HG02852 (cell line): Measurements from ENCODE around the gene CORIN.

Experiments used
- ATAC-seq: cut with Tn5 transposase; IDR thresholded peaks from one replicate; pipeline ENCODE4 v1.9.1; 2021; ENCODE audit warnings: mild to moderate bottlenecking, moderate library complexity; ENCODE audit not compliant: unreplicated experiment

CORIN gene

GRCh38 chr4:47831026-47831679, 6.7 kb downstream of the CORIN start:
- ATAC-seq: no peak

- ATAC-seq: no peak
These were observed 7.4 kb downstream of the CORIN start for GRCh38 chr4:47830265-47831025.

- ATAC-seq: no peak
These were observed 8.4 kb downstream of the CORIN start for GRCh38 chr4:47829438-47829837.

GRCh38 chr4:47827343-47828047, 10.4 kb downstream of the CORIN start:
- no peak for ATAC-seq

- peak; percentile 73 for ATAC-seq
These were observed 13.0 kb downstream of the CORIN start for GRCh38 chr4:47824840-47825239.

- ATAC-seq: no peak
These were observed 18.7 kb downstream of the CORIN start for GRCh38 chr4:47819178-47819577.

GRCh38 chr4:47817275-47817674, 20.6 kb downstream of the CORIN start:
- no peak for ATAC-seq

- ATAC-seq: no peak
These were observed 21.1 kb downstream of the CORIN start for GRCh38 chr4:47816748-47817147.

- ATAC-seq: no peak
These were observed 23.1 kb downstream of the CORIN start for GRCh38 chr4:47814618-47815295.

- ATAC-seq: no peak
These were observed 28.1 kb downstream of the CORIN start for GRCh38 chr4:47809654-47810203.

- ATAC-seq: no peak
These were observed 33.3 kb downstream of the CORIN start for GRCh38 chr4:47804598-47804997.

GRCh38 chr4:47801481-47802002, 36.3 kb downstream of the CORIN start:
- no peak for ATAC-seq

GRCh38 chr4:47798165-47798564, 39.7 kb downstream of the CORIN start:
- ATAC-seq: no peak

GRCh38 chr4:47791965-47792364, 45.9 kb downstream of the CORIN start:
- ATAC-seq: no peak

GRCh38 chr4:47790105-47790504, 47.8 kb downstream of the CORIN start:
- ATAC-seq: no peak

- no peak for ATAC-seq
These were observed 49.7 kb downstream of the CORIN start for GRCh38 chr4:47788126-47788525.

GRCh38 chr4:47786958-47787370, 50.9 kb downstream of the CORIN start:
- ATAC-seq: peak; percentile 94

GRCh38 chr4:47785153-47785552, 52.7 kb downstream of the CORIN start:
- ATAC-seq: no peak

GRCh38 chr4:47784222-47784621, 53.6 kb downstream of the CORIN start:
- ATAC-seq: no peak

GRCh38 chr4:47776353-47776752, 61.5 kb downstream of the CORIN start:
- no peak for ATAC-seq

GRCh38 chr4:47774079-47774478, 63.8 kb downstream of the CORIN start:
- ATAC-seq: no peak
